NCI-H345 treated with DMSO at 0.1 percent for 48 hours (cell line): ENCODE results near the gene IL1A.
"Not testable (repeated sequence)": the region's sequence is repeated elsewhere in the genome, so short reads cannot be mapped to it uniquely, and the experiment has no call there.

Experiments used
- DNase-seq: peaks from one replicate; lab custom pipeline; 2025; ENCODE audit not compliant: unreplicated experiment; lab: John Stamatoyannopoulos, UW

The IL1A gene, protein sequence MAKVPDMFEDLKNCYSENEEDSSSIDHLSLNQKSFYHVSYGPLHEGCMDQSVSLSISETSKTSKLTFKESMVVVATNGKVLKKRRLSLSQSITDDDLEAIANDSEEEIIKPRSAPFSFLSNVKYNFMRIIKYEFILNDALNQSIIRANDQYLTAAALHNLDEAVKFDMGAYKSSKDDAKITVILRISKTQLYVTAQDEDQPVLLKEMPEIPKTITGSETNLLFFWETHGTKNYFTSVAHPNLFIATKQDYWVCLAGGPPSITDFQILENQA

DNA sequence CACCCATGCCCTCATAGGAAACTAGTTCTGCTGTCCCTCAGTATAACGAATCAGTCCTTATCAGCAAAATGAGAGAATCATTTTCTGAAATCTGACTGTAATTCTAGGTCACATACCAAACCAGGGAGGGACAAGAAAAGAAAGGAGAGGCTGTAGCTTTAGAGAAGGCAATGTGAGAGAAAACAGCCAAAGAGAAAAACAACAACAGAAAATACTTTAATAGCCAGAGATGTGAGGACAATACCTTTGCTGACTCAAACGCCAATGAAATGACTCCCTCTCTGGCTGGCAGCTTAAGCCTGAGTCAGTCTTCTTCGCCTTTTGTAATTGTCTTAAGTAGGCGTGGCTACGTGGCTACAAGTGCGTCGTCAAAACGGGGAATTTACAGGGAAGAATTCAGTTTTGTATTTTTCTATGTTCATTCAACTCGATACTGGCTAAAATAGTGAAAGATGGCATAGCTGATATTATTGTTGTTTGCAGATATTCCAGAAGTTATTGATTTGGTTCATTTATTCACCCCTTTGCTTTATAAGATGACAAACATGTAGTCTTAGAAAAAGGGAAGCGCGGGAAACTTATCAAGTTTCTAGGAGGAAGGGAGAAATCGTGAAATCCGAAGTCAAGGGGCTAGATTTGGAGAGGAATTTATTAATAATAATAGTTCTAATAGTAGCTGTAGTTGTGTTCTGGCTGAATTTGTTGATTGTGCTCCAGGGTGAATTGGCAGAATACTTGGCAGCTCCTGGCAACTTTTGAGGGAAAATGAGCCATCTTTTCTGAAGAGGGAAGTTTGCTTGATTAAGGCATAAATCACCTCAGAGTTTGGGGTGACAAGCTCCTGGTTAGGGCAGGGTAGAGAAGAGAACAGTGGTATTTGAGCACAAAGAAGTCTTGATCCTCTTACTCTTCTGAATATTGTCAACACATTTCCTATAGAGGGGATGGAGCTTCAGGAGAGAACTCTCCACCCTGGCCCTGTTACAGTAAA, at the start of gene IL1A:
Gene IL1A (minus strand): TSS at position 295 of the 991 bp plus-strand sequence. CDS start 723 bp downstream, outside the sequence.
- DNase-seq, result no peak

DNA sequence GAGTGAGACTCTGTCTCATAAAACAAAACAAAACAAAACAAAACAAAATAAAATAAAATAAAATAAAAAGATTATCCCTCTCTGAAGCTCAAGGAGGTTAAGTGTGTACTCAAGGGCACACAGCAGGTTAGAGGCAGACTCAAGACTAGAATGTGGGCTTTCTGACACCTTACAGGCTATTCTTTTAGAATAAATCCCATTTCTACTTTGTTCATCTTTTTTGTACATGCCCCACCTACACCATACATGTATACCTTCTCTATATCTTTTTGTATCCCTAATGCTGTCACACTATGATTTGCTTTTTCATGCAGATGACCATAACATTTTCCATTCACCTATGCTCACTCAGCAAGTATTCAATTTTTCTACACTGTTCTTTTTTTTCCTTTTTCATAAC, 49.7 kb upstream of the IL1A start:
- DNase-seq, result no peak

DNA sequence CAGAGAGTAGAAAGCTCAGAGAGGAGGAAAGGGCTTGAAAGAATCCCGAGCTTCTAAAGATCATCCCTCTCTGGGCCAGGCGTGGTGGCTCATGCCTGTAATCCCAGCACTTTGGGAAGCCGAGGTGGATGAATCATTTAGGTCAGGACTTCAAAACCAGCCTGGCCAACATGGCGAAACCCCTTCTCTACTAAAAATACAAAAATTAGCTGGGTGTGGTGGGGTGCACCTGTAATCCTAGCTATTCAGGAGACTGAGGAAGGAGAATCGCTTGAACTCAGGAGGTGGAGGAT, 49.3 kb upstream of the IL1A start:
- DNase-seq, result not testable (repeated sequence)

GRCh38 chr2:112832841-112833638, 48.7 kb upstream of the IL1A start:
- DNase-seq, result no peak

DNA sequence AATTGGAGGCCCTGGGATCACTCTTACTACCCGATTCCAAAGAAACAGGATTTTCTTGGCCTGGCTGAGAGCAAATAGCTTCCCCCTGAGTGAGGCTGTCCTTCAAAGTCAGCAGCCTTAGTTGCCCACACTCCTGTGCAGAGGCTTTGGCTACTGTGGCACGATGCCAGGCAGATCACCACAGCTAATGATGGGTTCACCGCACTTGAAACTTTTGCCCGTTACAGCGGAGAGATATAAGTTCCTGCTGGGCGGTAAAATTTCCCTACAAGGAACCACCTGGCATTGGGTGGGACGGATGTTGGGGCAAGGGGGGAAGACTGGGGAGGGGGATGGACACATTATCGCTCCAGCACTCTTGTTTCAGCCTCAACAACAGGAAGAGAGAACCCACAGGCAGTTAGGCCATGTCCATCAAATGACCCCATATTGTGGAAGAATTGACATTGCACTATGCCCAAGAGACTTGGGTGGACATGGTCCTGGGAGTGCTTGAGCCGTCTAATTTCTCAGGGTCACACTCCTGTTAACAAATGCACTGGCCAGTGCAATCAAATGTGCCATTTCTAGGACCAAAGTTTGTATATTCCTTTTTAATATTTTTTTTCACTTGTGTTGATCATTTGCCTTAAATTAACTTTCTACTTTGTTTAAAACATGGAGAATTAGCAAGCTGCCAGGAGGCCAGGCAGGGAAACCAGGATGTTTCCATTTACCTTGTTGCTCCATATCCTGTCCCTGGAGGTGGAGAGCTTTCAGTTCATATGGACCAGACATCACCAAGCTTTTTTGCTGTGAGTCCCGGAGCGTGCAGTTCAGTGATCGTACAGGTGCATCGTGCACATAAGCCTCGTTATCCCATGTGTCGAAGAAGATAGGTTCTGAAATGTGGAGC, 47.9 kb upstream of the IL1A start:
- no peak for DNase-seq

GRCh38 chr2:112831513-112831845, 47.2 kb upstream of the IL1A start:
- no peak for DNase-seq

- DNase-seq, result no peak
Observed at GRCh38 chr2:112830682-112831512, 46.6 kb upstream of the IL1A start.

GRCh38 chr2:112829961-112830681, 45.8 kb upstream of the IL1A start:
- no peak for DNase-seq

GRCh38 chr2:112829101-112829960, 45.0 kb upstream of the IL1A start:
- no peak for DNase-seq

DNA sequence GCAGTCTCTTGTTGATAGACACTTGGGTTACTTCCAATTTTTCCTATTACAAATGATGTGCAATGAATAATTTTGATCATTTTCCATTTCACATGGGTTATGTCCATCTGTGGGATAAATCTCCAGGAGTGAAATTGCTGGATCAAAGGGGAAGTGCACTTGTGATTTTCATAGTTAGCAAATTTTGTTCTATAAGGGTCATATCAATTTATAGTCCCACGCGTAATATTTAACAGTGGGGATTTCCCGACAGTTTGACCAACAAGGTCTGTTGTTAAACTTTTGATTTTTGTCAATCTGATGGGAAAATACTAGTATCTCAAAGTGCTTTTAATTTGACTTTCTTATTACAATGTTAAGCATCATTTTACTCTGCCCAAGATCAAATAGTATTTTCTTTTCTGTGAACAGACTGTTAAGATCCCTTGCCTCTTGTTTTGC, 44.0 kb upstream of the IL1A start:
- no peak for DNase-seq

DNA sequence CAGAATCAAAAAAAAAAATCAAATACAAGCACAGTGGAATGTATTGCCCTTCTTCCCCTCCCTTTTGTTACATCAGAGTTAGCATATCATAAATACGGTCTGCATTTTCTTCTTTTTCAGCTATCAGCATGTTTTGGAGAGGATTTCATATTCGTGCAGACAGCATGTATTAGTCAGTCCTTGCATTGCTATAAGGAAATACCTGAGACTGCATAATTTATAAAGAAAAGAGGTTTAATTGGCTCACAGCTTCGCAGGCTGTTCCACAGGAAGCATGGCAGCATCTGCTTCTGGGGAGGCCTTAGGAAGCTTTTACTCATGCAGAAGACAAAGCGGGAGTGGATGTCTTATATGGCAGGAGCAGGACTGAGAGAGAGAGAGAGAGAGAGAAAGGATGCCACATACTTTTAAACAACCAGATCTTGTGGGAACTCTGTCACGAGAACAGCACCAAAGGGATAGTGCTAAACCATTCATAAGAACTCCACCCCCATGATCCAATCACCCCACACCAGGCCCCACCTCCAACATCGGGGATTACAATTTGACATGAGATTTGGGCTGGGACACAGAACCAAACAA, 43.4 kb upstream of the IL1A start:
- no peak for DNase-seq

DNA sequence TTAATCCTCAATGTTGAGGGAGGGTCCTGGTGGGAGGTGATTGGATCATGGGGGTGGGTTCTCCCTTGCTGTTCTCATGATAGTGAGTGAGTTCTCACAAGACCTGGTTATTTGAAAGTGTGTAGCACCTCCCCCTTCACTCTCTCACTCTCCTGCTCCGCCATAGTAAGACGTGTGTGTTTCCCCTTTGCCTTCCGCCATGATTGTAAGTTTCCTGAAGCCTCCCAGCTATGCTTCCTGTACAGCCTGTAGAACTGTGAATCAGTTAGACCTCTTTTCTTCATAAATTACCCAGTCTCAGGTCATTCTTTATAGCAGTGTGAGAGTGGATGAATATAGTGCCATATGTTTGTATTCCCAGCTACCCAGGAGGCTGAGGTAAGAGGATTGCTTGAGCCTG, 42.7 kb upstream of the IL1A start:
- DNase-seq, result no peak

GRCh38 chr2:112825706-112826105, 41.4 kb upstream of the IL1A start:
- DNase-seq, result no peak

DNA sequence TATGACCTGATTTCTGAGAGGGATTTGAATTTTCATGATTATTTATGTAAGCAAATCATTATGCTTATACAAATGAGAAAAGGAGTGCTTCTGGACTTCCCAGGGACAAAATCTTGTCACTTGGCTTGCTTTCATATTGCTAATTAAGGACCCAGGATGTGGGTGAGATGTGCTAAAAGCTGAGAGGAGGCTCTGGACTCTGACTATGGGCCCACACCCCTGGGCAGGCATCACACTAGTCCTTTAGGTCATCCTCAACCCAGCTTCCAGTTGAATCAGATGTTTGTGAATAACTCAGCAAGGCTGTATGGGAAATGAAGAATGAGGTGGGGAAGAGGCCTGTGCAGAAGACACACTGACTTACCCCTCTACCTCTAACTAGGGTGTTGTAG, 40.4 kb upstream of the IL1A start:
- no peak for DNase-seq

- no peak for DNase-seq
Observed at GRCh38 chr2:112821682-112822081, 37.4 kb upstream of the IL1A start.

DNA sequence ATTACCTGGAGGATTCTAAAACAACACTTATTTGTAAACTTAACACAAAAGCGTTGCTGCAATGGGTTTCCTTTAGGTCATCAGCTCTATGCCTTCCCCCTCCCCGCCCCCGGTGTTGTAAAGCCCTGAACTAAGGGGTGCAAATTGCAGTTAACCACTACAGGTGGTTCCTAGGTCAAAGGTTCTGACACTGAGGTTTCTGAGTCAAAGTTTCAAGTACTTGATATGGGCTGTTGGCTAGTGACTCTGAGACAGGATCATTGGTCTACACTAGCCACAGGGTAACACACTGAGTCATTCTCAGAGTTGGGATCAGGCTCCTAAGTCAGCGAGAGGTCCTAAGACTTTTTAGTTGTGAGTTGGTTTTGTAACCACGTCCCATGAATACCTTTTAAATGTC, 36.8 kb upstream of the IL1A start:
- DNase-seq, result no peak

- no peak for DNase-seq
Observed at GRCh38 chr2:112820343-112820742, 36.0 kb upstream of the IL1A start.

GRCh38 chr2:112819081-112819480, 34.8 kb upstream of the IL1A start:
- DNase-seq, result no peak
